Stromal cell of bone marrow (primary cell): ENCODE results near the gene NKD1.

ENCODE experiments used
- DNase-seq: peaks from one replicate; pipeline ENCODE4 v3.0.0-alpha.2; 2012; ENCODE audit warnings: low read depth

The NKD1 gene

GRCh38 chr16:50676684-50677225 lies 128.6 kb downstream of the NKD1 start:
- DNase-seq, result no peak

DNA sequence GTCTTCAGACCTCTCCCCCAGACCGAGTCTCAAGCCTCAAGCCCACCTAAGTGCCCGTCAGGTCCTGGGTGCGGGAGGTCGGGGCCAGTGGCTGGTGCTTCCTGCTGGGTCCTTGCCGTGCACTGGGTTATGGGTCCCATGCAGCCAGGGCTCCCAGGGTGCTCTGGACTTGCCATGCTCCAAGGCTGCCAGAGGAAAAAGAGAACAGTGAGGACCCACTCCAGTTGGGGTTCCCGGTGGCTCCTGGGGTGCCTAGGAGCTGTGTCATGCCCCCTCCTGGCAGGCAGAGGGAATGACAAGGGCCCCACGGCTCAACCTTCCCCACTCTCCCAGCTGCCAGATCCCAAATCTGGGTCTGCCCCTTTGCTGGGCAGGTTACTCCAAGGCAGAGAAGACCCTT lies 129.2 kb downstream of the NKD1 start:
- DNase-seq, result no peak

DNA sequence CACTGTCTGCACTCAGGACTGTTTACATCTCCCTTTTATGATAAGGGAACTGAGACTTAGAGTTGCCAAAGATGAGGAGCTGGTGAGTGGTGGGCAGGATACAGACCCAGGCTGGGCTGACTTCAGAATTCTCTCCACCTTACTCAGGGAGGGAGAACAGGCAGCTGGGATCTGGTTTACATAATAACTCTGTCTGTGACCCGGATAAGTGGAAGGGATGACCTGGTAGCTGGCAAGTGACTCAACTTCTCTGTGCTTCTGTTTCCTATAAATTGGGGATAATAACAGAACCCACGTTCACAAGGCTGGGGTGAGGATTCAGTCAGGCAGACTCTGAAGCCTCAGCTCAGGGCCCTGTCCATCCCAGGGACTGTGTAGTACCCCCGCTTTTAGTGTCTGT lies 130.3 kb downstream of the NKD1 start:
- DNase-seq, result no peak

- no peak for DNase-seq
Observed at GRCh38 chr16:50679266-50679665, 131.1 kb downstream of the NKD1 start.

DNA sequence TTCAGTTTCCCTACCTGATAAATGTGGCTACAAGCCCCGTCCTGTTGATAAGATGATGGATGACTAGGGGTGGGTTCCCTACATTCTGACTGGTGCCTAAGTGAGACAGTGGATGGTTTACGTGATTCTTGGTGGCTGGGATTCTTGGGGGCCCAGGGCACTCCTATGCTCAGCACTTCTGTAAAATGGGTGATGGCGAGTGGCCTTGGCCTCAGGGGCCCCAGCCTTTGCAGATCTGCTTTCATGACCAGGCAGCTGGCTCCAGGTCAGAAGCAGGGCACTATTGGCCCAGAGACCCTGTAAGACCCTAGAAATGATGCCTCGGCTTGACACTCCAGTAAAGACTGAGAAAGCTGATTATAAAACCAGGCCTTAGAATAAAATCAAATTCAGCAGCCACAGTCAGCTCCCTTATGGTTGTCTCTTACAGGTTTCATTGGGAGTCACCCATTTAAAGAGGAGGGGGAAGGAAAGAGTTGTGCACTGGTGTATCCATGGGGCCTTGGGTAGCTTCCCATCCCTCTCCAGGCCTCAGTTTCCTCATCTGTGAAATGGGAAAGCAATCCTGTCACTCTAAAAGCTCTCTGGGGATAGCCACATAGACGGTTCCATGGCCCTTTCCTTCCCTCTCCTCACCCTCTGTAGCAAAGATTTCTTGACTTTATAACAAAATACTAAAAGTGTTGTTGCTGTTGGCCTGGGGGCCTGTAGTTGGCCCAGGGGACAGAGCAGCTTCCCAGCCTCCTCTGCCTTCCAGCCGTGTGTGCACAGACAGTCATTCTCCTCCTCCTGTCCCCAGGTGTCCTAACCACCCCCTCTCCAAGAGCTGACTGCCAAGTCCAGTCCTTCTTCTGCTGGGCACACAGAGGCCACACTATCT lies 131.7 kb downstream of the NKD1 start:
- DNase-seq, result no peak

- no peak for DNase-seq
Observed at GRCh38 chr16:50680556-50680893, 132.3 kb downstream of the NKD1 start.

GRCh38 chr16:50681021-50681885 lies 133.1 kb downstream of the NKD1 start, which contains the start of gene SNX20:
SNX20 (minus strand) TSS chr16:50681312; CDS start chr16:50677526, 3,786 bp downstream.
- no peak for DNase-seq

- no peak for DNase-seq
Observed at GRCh38 chr16:50683689-50684374, 135.6 kb downstream of the NKD1 start.

- no peak for DNase-seq
Observed at GRCh38 chr16:50684823-50685461, 136.7 kb downstream of the NKD1 start.

GRCh38 chr16:50685462-50686063 lies 137.4 kb downstream of the NKD1 start:
- no peak for DNase-seq

GRCh38 chr16:50688083-50688482 lies 139.9 kb downstream of the NKD1 start:
- no peak for DNase-seq

GRCh38 chr16:50688867-50689266 lies 140.7 kb downstream of the NKD1 start:
- DNase-seq, result no peak

- no peak for DNase-seq
Observed at GRCh38 chr16:50690177-50690576, 142.0 kb downstream of the NKD1 start.

DNA sequence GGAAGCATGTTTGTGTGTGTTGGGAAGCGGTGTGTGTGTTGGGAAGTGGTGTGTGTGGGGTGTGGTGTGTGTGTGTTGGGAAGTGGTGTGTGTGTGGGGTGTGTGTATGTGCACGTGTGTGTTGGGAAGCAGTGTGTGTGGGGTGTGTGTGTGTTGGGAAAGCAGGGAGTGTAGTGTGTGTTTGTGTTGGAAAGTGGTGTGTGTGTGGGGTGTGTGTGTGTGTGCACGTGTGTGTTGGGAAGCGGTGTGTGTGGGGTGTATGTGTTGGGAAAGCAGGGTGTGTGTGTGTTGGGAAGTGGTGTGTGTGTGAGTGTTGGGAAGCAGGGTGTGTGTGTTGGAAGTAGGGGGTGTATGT lies 144.4 kb downstream of the NKD1 start:
- DNase-seq, result no peak

DNA sequence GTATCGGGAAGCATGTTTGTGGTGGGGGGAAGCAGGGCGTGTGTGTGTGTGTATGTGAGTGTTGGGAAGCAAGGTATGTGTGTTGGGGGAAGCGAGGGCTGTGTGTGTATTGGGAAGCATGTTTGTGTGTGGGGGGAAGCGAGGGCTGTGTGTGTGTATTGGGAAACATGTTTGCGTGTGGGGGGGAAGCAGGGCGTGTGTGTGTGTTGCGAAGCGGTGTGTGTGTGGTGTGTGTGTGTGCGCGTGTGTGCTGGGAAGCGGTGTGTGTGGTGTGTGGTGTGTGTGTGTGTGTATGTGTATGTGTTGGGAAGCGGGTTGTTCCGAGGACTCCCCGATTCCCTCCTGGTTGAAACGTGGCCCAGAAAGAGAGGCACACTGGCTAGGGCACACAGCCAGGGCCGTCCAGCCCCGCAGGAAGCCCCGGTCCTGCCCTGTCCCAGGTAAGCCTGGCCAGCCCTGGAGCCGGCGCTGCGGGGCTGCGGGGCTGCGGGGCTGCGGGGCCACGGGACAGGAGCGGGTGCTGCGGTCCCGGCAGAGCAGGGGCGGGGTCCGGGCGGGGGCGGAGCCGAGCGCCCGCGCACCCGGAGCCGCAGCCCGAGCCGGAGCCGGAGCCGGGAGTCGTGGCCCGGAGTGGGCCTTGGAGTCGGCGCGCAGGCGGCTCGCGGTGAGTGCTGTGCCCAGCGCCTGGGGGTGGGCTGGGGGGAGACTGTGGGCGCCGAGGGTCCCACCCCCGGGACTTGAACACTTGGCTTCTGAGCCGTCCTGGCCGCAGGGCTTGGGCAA lies 145.0 kb downstream of the NKD1 start, which contains the start of gene NOD2:
Gene NOD2, plus strand, starts transcription at position 608 of the 783 bp plus-strand sequence. CDS start 5,890 bp downstream, outside the sequence.
- DNase-seq, result no peak

- no peak for DNase-seq
Observed at GRCh38 chr16:50694206-50694605, 146.0 kb downstream of the NKD1 start.

DNA sequence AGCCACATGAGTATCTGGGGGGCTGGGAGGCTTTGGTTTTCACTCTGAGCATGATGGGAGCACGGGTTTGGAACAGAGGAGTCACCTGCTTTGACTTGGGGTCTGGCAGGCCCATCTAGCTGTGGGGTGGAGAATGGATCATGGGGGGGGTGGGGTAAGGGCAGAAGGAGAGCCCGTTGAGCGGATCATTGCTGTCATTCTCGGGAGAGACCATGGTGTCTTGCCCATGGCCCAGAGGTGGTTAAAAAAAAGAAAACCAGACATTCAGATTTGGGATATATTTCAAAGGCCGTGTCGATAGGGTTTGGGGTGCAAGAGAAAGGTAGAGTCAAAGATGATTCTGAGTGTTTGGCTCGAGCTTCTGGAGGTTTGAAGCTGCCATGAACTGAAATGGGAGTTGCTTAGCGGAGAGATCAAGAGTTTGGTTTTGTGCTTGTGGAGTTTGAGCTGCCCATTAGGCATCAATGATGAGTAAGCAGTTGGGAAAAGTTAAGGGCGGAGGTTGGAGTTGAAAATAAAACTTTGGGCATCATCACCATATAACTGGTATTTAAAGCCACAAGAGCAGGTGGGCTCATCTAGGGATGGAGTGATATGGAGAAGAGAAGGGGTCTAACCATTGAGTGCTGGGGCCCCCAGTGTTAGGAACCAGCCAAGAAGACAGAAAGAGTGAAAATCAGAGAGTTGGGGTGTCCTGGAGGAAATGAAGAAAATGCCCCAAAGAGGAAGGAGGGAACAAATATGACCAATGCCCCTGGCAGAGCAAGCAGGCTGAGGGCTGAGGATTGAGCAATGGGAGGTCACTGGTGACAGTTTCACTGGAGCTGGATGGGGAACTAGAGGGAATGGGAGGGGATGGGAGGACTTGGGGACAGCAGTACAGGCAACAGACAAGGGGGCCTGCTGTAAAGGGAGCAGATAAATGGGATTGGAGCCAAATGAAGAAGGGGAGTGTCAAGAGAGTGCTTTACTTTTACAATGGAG lies 147.1 kb downstream of the NKD1 start:
- no peak for DNase-seq

DNA sequence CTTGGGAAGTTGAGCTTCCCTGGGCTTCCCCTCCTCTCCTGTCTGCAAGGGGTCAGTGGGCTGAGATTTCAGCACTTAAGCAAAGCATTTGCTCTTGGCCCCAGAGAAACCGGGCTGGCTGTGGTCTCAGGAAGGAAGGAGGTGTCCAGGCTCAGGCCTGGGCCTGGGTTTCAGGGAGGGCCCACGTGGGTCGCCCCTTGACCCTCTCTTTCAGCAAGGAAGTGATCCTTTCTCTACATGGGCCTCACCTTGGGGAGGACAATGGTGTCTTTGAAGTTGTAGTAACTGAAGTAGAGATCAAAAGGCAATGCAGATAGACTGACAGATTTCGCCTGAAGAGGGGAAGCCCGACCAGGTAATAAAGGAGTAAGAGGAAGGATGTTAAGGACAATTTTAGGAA lies 147.9 kb downstream of the NKD1 start:
- DNase-seq, result no peak
